ENCODE results near the gene SPAG16. TPM values are rescaled to one million over a fixed set of nuclear protein-coding genes. Genes with fewer than 3 reads are reported as not detected.

The SPAG16 gene
- total and polyA plus RNA-seq, 12 donors: 8.4 to 28.3 (median 19.1) TPM

DNA sequence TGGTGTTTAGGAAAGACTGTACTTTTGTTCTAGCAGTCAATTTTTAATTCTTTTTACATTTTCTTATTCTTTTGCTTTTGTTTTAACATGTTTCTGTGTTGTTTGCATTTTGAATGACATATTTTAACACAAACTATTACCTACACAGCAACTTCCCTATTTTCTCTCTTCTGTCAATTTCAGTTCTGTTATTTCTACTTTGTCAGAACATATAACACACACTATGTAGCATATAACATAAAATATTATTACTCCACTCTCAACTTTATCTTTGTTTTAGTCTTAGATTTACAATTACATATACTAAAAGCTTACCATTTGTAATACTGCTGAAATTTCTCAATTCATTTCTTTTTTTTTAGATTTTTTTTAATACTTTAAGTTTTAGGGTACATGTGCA lies 753.9 kb downstream of the SPAG16 start:
- intact Hi-C loops (cut with DNase I): no loop called here
- no peak for TF ChIP-seq CTCF (IDR thresholded peaks at IDR 0.05)
- DNase-seq: no peak

GRCh38 chr2:214050731-214051130 lies 766.5 kb downstream of the SPAG16 start:
- no peaks in the 10 kb centered on the region for H3K36me3 ChIP-seq
- no peak for DNase-seq
- TF ChIP-seq CTCF (IDR thresholded peaks at IDR 0.05): no peak
- WGBS, 2 donors: 64 to 78% methylated on average over 2 of the region's 2 CpGs
- intact Hi-C loops (cut with DNase I): no loop called here
- no peak for ATAC-seq
- H3K9me3 ChIP-seq: peaks cover 0 to 23% (median under 1%) of the 10 kb centered on the region in 11 donors
- no peaks in the 10 kb centered on the region for H3K4me1 ChIP-seq
- H3K27me3 ChIP-seq: no peaks in the 10 kb centered on the region
- no peak overlapping the region for H3K4me3 ChIP-seq
- H3K27ac ChIP-seq: no peak overlapping the region

More for the DNA sequence above, 753.9 kb downstream of the SPAG16 start:
- ATAC-seq: no peak
- H3K27ac ChIP-seq: no peak overlapping the region
- H3K36me3 ChIP-seq: no peaks in the 10 kb centered on the region
- H3K9me3 ChIP-seq: peaks cover 0 to 20% (median 5%) of the 10 kb centered on the region in 11 donors
- H3K4me3 ChIP-seq: no peak overlapping the region
- no peaks in the 10 kb centered on the region for H3K27me3 ChIP-seq
- no peaks in the 10 kb centered on the region for H3K4me1 ChIP-seq

DNA sequence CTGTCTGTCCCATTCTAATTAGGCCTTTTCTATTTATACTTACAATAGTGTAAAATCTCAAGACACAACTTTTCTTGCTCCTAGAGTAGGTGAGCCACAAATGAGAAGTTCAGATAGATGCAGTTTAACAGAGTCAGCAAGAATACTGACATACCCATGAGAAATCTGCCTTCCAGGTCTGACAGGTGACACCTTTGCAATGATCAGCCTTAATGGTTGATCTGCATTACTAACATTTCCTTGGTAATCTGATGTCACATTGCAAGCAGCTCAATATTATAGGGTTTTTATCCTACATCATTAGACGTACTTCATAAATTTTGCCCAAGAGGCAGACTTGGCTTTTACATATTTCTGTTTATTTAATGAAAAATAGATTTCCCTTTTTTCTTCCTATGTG lies 767.3 kb downstream of the SPAG16 start:
- no peak for TF ChIP-seq CTCF (IDR thresholded peaks at IDR 0.05)
- intact Hi-C loops (cut with DNase I): no loop called here
- WGBS, 2 donors: 73 to 86% methylated on average over 1 of the region's 1 CpG
- peaks cover 0 to 15% (median 0%) of the 10 kb centered on the region in 11 donors for H3K9me3 ChIP-seq
- H3K36me3 ChIP-seq: no peaks in the 10 kb centered on the region
- no peaks in the 10 kb centered on the region for H3K27me3 ChIP-seq
- ATAC-seq (no peak), DNase-seq (no peak)
- no peaks in the 10 kb centered on the region for H3K4me1 ChIP-seq
- no peak overlapping the region for H3K4me3 ChIP-seq
- no peak overlapping the region for H3K27ac ChIP-seq

- DNase-seq: no peak
- TF ChIP-seq CTCF (IDR thresholded peaks at IDR 0.05): no peak
- Histone ChIP-seq H3K27me3 (no peaks in the 10 kb centered on the region), H3K9me3 (peaks cover 0 to 8% (median 0%) of the 10 kb centered on the region in 11 donors), H3K4me3 (no peak overlapping the region), H3K27ac (no peak overlapping the region), H3K4me1 (no peaks in the 10 kb centered on the region), H3K36me3 (no peaks in the 10 kb centered on the region)
- intact Hi-C loops (cut with DNase I): no loop called here
- WGBS, 2 donors: 57 to 62% methylated on average over 5 of the region's 5 CpGs
- no peak for ATAC-seq
These were observed 768.0 kb downstream of the SPAG16 start for GRCh38 chr2:214052235-214052634.

Data from heart right ventricle (tissue), 16 donors.